SK-N-SH (cell line): ENCODE data around the gene PSMB11.

ENCODE experiments used
- CHD2 ChIP-seq: fragments of 150-350 bp; IDR thresholded peaks from 2 replicates; pipeline ENCODE4 v1.6.1; 2018; ENCODE audit warnings: low read length; ENCODE audit not compliant: partially characterized antibody
- EZH2phosphoT487 ChIP-seq: fragments of 200-600 bp; sonication (generic); IDR thresholded peaks from 2 replicates; pipeline ENCODE4 v1.6.1; 2017; ENCODE audit warnings: low read depth, mixed run types, mild to moderate bottlenecking, antibody characterized with exemption, moderate library complexity, borderline replicate concordance
- GABPA ChIP-seq: IDR thresholded peaks from 2 replicates; pipeline ENCODE4 v1.4.0; 2012; ENCODE audit warnings: low read depth, mild to moderate bottlenecking
- POLR2AphosphoS5 ChIP-seq: IDR thresholded peaks from 2 replicates; pipeline ENCODE4 v1.6.1; 2012; ENCODE audit warnings: low read depth, low read length
- REST ChIP-seq: IDR thresholded peaks from 2 replicates; pipeline ENCODE4 v1.6.1; 2012; ENCODE audit warnings: mild to moderate bottlenecking, low read depth, low read length, moderate library complexity
- SMC3 ChIP-seq: IDR thresholded peaks from 2 replicates; pipeline ENCODE4 v1.6.1; 2012; ENCODE audit warnings: low read depth, low read length, improper control_type of control experiment
- USF2 ChIP-seq: fragments of 150-350 bp; IDR thresholded peaks from 2 replicates; pipeline ENCODE4 v1.6.1; 2017; ENCODE audit warnings: antibody characterized with exemption, low read length, low read depth, borderline replicate concordance
- TF ChIP-seq, protein P1 (sequence below): fragments of 200-600 bp; sonication (generic); IDR thresholded peaks from 2 replicates; pipeline ENCODE4 v1.6.1; 2017; ENCODE audit warnings: antibody characterized with exemption, mild to moderate bottlenecking, moderate library complexity

GRCh38 chr14:23023795-23024152 is 18.2 kb upstream of the PSMB11 start:
- TF ChIP-seq, protein P1, sequence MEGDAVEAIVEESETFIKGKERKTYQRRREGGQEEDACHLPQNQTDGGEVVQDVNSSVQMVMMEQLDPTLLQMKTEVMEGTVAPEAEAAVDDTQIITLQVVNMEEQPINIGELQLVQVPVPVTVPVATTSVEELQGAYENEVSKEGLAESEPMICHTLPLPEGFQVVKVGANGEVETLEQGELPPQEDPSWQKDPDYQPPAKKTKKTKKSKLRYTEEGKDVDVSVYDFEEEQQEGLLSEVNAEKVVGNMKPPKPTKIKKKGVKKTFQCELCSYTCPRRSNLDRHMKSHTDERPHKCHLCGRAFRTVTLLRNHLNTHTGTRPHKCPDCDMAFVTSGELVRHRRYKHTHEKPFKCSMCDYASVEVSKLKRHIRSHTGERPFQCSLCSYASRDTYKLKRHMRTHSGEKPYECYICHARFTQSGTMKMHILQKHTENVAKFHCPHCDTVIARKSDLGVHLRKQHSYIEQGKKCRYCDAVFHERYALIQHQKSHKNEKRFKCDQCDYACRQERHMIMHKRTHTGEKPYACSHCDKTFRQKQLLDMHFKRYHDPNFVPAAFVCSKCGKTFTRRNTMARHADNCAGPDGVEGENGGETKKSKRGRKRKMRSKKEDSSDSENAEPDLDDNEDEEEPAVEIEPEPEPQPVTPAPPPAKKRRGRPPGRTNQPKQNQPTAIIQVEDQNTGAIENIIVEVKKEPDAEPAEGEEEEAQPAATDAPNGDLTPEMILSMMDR, result no peak
- TF ChIP-seq REST (no peak), POLR2AphosphoS5 (no peak), EZH2phosphoT487 (no peak), SMC3 (no peak), USF2 (no peak), CHD2 (no peak), GABPA (no peak)
